Ramos (cell line): ENCODE measurements around the gene GNAS.

Experiments used
- in situ Hi-C: fragments of 300-500 bp; cut with MboI; formaldehyde crosslinking; loops from one replicate; pipeline ENCODE4 v1.14.3; 2022; ENCODE audit warnings: low sequenced_read_pairs; ENCODE audit not compliant: unreplicated experiment

GNAS gene

DNA sequence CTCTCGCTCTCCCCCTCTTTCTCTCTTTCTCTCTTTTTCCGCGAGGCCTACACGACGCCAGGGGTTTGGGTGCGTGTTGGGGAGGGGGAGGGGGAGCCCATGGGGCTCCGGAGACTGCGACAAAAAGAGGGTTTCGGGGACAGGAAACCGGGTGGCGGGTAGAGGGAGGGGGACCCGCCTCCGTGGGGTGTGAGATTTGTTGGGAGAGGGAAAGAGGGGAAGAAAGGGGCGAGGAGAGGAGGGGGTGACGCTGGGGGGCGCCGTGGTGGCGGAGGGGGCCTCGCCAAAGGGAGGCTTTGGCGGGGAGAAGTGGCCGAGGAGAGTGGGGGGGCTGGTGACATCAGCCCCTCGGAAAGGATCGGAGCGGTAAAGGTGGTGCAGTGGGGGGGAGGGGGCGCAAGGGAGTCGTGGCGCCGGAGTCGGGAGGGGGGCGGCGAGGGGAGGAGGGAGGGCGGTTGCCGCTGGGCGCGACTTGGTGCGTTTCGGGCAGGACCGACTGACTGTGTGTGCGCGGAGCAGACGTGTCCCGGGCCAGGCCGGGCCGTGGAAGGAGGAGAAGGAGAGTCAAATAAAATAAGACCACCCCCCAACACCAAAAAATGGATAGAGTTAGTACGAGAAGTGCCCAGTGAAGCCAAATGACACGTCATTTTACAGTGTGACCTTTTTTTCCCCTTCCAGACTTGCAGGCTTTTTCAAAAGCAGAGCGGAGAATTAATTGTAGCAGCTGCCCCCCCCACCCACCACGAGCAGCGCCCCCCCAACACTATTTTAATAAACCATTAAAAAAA is 39.8 kb downstream of the GNAS start:
- in situ Hi-C loops = no loop called here

DNA sequence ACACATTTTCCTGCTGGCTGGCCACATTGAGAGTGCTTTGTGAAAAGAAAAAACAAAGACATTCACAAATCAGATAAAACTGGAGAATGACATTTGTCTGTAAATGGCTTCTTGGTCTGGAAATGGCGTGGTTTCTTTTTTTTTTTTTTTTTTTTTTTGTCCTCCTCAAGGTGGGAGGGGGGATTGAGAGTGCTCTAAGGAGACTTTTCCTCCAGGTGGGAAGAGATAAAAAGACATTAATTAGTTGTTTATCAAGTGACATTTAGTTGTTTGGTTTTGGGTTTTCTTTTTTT is 40.4 kb downstream of the GNAS start:
- in situ Hi-C loops = no loop called here

DNA sequence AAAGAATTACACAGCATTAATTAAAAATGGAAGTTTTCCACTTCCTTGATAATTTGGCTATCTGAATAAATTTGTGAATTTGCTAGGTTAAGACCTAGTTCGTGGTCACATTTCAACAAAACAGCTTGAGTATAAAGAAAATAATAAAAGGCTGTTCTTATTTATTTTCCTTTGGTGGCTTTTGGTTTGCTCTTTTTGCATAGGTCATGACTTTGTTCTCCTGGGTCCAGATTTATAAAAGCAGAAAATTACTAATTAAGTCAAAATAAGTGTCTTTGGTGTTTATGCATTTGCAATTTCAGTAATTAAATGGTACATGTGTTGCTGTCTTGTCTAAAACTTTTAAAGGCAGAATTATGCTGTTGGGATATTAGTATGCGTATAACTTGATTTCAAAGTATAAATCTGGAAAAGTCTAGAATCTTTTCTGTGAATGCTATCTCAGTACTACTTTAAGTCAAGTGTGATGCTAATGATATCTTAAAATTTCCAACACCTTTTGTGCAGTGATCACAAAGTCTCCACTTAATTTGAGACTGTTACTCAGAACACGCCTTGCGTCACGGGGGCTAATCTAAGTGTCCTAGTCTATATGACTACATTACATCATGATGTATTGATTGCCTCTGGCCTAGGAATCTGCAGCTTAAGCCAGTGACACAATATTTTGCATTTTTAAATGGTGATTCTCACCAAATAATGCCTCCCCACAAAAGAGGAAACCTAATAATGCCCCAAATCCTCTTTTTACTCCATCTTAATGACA is 41.0 kb downstream of the GNAS start:
- in situ Hi-C loops = no loop called here

- in situ Hi-C loops = no loop called here
Measured at GRCh38 chr20:58894652-58895447, 42.3 kb downstream of the GNAS start.

- in situ Hi-C loops = no loop called here
Measured at GRCh38 chr20:58895448-58896180, 43.1 kb downstream of the GNAS start.

- in situ Hi-C loops = no loop called here
Measured at GRCh38 chr20:58896820-58897219, 44.3 kb downstream of the GNAS start.

- in situ Hi-C loops = no loop called here
Measured at GRCh38 chr20:58897488-58897887, 45.0 kb downstream of the GNAS start.

DNA sequence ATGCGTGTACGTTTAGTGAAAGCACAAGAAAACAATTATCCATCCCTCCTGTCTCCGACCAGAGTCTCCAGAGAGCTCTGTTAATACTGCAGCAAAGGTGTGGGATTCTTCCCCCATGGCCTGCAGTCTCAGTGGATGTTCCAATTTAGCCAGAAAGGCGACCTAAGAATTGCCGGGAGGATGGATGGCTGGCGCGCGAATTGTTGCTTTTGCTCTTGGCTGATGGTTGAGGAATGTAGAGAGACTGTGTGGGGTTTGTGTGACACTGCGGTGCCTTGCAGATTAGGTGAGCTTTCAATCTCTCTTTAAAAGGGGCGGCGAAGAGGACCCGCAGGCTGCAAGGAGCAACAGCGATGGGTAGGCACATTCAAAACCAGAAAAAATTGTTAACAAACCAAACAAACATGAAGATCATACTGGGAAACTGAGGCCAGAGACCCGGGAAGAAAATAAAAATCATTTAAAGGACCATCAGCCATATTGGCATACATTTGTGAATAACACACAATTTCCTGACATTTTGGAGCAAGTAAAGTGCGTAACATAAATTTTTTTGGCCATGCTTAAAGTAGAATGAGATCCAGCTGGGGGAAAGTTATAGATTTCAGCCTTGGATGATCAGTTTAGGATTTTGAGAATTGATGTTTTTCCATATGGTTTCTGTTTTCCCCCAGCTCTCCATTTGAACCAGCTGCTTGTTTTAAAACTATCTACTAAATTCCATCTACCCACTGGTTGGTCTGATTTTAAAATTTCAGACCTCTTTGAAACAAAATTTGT is 46.3 kb downstream of the GNAS start:
- in situ Hi-C loops = no loop called here

DNA sequence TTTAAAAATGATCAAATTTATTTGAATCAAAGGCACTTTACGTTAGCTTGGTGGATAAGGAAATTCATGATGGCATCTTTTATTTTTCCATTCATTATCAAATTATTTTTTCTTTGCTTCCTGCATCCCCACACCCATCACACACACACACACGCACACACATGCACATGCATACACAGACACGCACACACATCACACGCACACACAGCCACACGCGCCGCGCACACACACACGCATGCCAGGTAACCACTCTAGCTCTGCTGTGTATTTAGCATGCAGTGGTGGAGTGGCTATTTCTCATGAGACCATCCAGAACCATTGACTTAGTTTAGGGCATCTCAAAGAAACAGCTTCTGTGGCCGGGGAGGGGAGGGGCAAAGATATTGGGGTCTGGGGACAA is 47.0 kb downstream of the GNAS start:
- in situ Hi-C loops = no loop called here

DNA sequence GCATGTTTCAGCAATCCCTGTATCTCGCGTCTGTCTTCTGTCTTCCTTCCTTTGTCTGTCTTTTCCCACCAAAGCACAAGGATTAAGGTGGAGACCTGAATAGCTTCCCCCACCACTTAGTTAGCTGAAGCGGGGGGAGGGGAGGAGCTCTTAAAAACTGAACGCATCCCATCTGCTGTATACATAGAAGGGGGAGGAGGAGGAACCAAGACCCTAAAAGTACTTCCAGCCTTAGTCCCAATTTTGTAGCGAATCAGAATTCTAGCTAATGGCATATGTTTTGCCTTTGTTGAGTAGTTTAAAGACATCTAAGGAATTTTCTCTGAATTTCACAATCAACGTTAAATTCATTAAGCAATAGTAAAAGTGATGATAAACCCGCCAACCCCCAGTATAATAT is 47.9 kb downstream of the GNAS start:
- in situ Hi-C loops = no loop called here

- in situ Hi-C loops = no loop called here
Measured at GRCh38 chr20:58901488-58902402, 49.2 kb downstream of the GNAS start.

DNA sequence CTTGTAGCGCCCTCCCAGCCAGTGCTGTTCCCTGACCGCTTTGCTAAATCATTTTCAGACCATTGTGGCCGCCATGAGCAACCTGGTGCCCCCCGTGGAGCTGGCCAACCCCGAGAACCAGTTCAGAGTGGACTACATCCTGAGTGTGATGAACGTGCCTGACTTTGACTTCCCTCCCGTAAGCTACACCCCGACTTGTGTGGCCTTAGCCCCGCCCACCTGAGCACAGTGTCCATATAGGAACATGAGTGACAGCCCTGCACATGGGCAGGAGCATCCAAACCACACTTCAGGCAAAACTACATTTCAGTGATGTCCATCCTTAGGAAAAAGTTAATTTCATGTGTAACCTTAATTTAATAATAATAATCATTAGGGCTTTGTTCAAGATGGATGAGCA is 51.1 kb downstream of the GNAS start:
- in situ Hi-C loops = no loop called here

DNA sequence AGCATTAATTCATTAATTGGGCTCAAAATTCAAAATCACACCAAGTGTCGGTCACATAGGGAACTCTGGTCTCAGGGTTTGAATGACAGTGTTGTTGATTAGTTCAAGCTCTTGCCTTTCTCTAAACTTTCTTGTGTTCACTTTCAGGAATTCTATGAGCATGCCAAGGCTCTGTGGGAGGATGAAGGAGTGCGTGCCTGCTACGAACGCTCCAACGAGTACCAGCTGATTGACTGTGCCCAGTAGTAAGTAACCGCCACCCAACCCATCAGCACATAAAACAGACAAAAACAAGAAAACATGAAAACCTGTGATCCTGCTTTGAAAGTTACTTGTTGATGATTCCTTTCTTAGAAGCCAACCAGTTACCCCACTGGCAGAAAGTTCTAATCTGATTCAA is 52.7 kb downstream of the GNAS start:
- in situ Hi-C loops = loop anchor here (5.0 kb wide), 1 partner anchor 77 kb away; the partner anchor contains the start of gene NELFCD

- in situ Hi-C loops = loop anchor here (5.0 kb wide), 1 partner anchor 76 kb away; the partner anchor contains the start of gene NELFCD
Measured at GRCh38 chr20:58906111-58906510, 53.6 kb downstream of the GNAS start.

DNA sequence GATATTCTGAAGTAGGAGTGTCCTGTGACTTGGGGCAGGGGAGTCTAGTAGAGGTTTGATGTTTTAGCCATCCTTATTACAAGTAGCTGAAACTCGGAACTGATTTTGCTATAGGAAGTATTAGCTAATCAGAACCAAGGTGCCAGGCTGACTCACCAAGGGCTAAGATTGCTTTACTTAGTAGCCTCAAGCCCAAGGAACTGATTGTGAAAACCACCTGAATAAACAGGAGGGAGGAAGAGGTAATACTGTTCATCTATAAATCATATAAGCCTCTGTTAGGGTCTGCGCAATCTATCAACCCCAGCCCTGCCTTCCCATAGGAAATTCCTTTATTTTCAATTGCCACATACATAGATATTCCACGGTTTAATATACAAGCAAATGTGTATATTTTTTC is 54.4 kb downstream of the GNAS start:
- in situ Hi-C loops = loop anchor here (5.0 kb wide), 1 partner anchor 75 kb away; the partner anchor contains the start of gene NELFCD

DNA sequence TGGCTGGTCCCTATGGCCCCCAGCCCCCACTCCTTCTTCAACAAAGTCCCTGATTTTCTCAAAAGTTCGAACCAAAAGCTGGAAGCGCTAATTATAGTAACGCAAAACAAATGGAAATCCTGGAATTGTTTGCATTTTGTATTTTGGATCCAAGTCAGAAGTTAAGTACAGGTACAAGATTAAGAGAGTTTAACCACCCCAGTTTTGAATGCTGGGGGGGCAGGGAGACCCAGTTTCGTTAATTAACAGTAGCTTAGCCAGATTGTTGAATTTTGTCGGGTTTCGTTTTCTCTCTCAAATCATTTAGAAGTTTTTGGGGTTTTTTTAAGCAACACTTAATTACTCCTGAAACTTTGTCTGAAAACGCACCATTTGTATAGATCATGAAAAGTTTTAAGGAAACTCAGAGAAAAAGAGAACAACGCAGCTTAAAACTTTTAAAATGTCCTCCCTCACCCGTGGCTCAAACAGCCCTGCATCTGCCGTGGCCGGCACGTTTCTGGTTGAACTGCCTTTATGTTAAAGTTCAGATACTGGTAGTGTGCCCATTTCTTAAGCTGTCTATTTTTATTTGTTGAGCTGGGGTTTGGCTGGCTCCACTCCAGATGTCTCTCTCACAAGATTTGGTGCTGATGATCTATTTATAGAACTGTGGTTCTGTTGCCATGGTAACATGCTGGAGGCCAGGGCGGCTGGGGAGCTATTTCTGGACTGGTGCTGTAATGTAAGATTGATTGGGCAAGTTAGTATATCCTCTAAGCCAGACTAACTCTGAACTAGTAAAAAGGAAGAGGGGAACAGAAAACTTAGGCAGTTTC is 55.0 kb downstream of the GNAS start:
- in situ Hi-C loops = loop anchor here (5.0 kb wide), 1 partner anchor 75 kb away; the partner anchor contains the start of gene NELFCD

- in situ Hi-C loops = loop anchor here (5.0 kb wide), 1 partner anchor 74 kb away; the partner anchor contains the start of gene NELFCD
Measured at GRCh38 chr20:58908221-58908620, 55.7 kb downstream of the GNAS start.
